ENCODE data around the gene IRAK2. TPM values are rescaled to one million over a fixed set of nuclear protein-coding genes. Genes with fewer than 3 reads are reported as not detected.

IRAK2 gene
- total RNA-seq, 1 experiment from 2014 or later, result 0.34 TPM

DNA sequence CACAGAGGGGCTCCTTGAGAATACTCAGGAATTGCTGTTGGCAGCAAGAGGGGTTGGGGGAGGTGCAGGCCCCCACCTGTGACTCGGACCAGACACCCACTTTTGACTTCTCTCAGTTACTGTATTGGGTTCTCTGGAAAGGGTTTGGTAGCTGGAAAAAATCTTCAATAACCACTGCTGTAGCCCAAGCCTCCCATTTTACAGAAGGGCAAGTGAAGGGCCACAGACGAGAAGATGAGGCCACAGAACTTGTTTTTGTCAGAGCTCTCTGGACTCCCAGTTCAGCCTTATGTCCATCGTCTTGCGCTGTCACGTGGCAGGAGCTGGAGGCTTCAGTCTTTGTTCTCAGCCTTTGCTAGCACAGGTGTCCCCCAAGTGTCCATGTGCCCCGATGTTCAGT is 70.8 kb downstream of the IRAK2 start:
- H3K4me1 ChIP-seq (ENCODE audit: insufficient read depth, low read length, poor library complexity, severe bottlenecking), result no peaks in the 10 kb centered on the region
- H3K27ac ChIP-seq (ENCODE audit: low read depth, low read length, poor library complexity, severe bottlenecking), result no peak overlapping the region
- ChIA-PET POLR2A (ENCODE audit: low non-redundant PET) (interaction anchor here (0.6 kb wide), 1 partner anchor 586 kb away, joined by 3 read pairs; the partner anchor contains the start of gene MTMR14), CTCF (no interaction called here)
- no peak for TF ChIP-seq EZH2 (IDR thresholded peaks at IDR 0.05; ENCODE audit: borderline replicate concordance, low read depth, low read length, poor library complexity, severe bottlenecking)
- TF ChIP-seq, protein P1, sequence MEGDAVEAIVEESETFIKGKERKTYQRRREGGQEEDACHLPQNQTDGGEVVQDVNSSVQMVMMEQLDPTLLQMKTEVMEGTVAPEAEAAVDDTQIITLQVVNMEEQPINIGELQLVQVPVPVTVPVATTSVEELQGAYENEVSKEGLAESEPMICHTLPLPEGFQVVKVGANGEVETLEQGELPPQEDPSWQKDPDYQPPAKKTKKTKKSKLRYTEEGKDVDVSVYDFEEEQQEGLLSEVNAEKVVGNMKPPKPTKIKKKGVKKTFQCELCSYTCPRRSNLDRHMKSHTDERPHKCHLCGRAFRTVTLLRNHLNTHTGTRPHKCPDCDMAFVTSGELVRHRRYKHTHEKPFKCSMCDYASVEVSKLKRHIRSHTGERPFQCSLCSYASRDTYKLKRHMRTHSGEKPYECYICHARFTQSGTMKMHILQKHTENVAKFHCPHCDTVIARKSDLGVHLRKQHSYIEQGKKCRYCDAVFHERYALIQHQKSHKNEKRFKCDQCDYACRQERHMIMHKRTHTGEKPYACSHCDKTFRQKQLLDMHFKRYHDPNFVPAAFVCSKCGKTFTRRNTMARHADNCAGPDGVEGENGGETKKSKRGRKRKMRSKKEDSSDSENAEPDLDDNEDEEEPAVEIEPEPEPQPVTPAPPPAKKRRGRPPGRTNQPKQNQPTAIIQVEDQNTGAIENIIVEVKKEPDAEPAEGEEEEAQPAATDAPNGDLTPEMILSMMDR (conservative IDR thresholded peaks at IDR 0.05; ENCODE audit: low read depth, low read length), result no peak
- H3K36me3 ChIP-seq (ENCODE audit: insufficient read depth, low read length, poor library complexity, severe bottlenecking), result no peaks in the 10 kb centered on the region
- H3K27me3 ChIP-seq (replicated peaks; ENCODE audit: insufficient read depth, low read depth, low read length, poor library complexity), result no peaks in the 10 kb centered on the region
- intact Hi-C loops (cut with micrococcal nuclease; ENCODE audit: unreplicated experiment), result no loop called here
- no peaks in the 10 kb centered on the region for H3K9me3 ChIP-seq (ENCODE audit: low read depth, low read length, poor library complexity, severe bottlenecking)
- H3K4me3 ChIP-seq (ENCODE audit: low read depth, low read length, poor library complexity, severe bottlenecking), result no peak overlapping the region
- no peak for DNase-seq (ENCODE audit: low spot score)
- BruUV-seq (replicated peaks), result no TSS peak

DNA sequence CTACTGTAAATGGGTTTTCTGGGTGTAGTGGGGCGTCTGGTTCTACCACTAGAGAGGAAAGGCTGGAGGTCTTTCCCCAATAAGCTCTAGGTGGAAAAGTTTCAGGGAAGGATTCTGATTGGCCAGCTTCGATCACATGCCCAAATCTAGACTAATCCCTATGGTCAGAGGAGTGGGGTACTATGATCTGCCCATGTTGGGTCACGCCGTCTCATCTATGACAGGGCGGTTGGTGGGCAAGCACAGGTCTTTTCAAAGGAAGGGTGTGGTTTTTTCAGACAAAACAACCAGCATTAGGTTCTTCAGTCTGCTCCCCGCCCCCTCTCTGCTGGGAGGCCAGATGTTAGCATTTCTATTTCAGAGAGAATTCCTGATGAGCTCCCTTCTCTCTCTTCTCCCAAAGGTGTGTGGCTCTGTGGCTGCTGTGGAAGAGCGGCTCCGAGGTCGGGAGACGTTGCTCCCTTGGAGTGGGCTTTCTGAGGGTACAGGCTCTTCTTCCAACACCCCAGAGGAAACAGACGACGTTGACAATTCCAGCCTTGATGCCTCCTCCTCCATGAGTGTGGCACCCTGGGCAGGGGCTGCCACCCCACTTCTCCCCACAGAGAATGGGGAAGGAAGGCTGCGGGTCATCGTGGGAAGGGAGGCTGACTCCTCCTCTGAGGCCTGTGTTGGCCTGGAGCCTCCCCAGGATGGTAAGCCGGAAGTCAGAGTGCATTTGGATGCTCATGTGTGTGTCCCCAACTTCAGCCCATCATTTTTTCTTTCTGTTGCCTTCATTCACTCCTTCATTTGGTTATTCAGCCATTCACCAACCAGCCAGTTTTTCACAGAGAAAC is 73.8 kb downstream of the IRAK2 start:
- no peaks in the 10 kb centered on the region for H3K36me3 ChIP-seq (ENCODE audit: insufficient read depth, low read length, poor library complexity, severe bottlenecking)
- CTCF ChIA-PET, result no interaction called here
- POLR2A ChIA-PET (ENCODE audit: low non-redundant PET), result no interaction called here
- no peak for DNase-seq (ENCODE audit: low spot score)
- no peak for TF ChIP-seq EZH2 (IDR thresholded peaks at IDR 0.05; ENCODE audit: borderline replicate concordance, low read depth, low read length, poor library complexity, severe bottlenecking)
- TF ChIP-seq, protein P1 (conservative IDR thresholded peaks at IDR 0.05; ENCODE audit: low read depth, low read length), result no peak
- H3K4me3 ChIP-seq (ENCODE audit: low read depth, low read length, poor library complexity, severe bottlenecking), result no peak overlapping the region
- intact Hi-C loops (cut with micrococcal nuclease; ENCODE audit: unreplicated experiment), result no loop called here
- no peak overlapping the region for H3K27ac ChIP-seq (ENCODE audit: low read depth, low read length, poor library complexity, severe bottlenecking)
- H3K4me1 ChIP-seq (ENCODE audit: insufficient read depth, low read length, poor library complexity, severe bottlenecking), result no peaks in the 10 kb centered on the region
- H3K27me3 ChIP-seq (replicated peaks; ENCODE audit: insufficient read depth, low read depth, low read length, poor library complexity), result no peaks in the 10 kb centered on the region
- no TSS peak for BruUV-seq (replicated peaks)
- no peaks in the 10 kb centered on the region for H3K9me3 ChIP-seq (ENCODE audit: low read depth, low read length, poor library complexity, severe bottlenecking)

DNA sequence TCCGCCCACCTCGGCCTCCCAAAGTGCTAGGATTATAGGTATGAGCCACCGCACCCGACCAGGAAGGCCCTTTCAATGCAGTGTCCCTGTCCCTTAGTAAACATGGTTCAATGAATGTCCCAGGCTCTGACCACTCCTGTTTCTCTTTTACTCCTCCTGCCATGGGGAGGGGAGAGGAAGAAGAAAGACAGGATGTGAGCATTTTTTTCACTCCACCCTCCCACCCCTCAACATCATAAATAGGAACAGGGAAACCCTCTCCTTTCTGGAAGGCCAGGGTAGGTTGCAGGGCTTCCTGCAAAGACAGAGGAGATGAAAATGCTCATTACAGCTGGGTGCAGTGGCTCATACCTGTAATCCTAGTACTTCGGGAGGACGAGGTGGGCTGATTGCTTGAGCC is 76.1 kb downstream of the IRAK2 start:
- peaks cover 10% of the 10 kb centered on the region for H3K9me3 ChIP-seq (ENCODE audit: low read depth, low read length, poor library complexity, severe bottlenecking)
- H3K4me3 ChIP-seq (ENCODE audit: low read depth, low read length, poor library complexity, severe bottlenecking), result no peak overlapping the region
- POLR2A ChIA-PET (ENCODE audit: low non-redundant PET), result no interaction called here
- H3K27ac ChIP-seq (ENCODE audit: low read depth, low read length, poor library complexity, severe bottlenecking), result no peak overlapping the region
- TF ChIP-seq EZH2 (IDR thresholded peaks at IDR 0.05; ENCODE audit: borderline replicate concordance, low read depth, low read length, poor library complexity, severe bottlenecking), result no peak
- no peak for DNase-seq (ENCODE audit: low spot score)
- CTCF ChIA-PET, result no interaction called here
- no TSS peak for BruUV-seq (replicated peaks)
- H3K4me1 ChIP-seq (ENCODE audit: insufficient read depth, low read length, poor library complexity, severe bottlenecking), result no peaks in the 10 kb centered on the region
- no peaks in the 10 kb centered on the region for H3K27me3 ChIP-seq (replicated peaks; ENCODE audit: insufficient read depth, low read depth, low read length, poor library complexity)
- intact Hi-C loops (cut with micrococcal nuclease; ENCODE audit: unreplicated experiment), result no loop called here
- no peaks in the 10 kb centered on the region for H3K36me3 ChIP-seq (ENCODE audit: insufficient read depth, low read length, poor library complexity, severe bottlenecking)
